T-helper 2 cell treated with Interferon-gamma antibody and Interleukin-4, amounts not matched to agents 5 μg/mL and 100 μg/mL, for 36 hours (primary cell): Measurements from ENCODE around the gene MYCBP2.

Experiments used
- DNase-seq: peaks from one replicate; pipeline ENCODE4 v3.0.0; 2021; ENCODE audit warnings: low spot score
- H3K27ac Mint-ChIP-seq: one replicate; pipeline ENCODE4 v1.8.0; 2021; ENCODE audit warnings: mild to moderate bottlenecking, mixed read lengths
- H3K27me3 Mint-ChIP-seq: one replicate; pipeline ENCODE4 v1.8.0; 2021; ENCODE audit warnings: low read depth, mixed read lengths
- H3K36me3 Mint-ChIP-seq: one replicate; pipeline ENCODE4 v1.8.0; 2021; ENCODE audit warnings: low read depth, mixed read lengths
- H3K4me1 Mint-ChIP-seq: one replicate; pipeline ENCODE4 v1.8.0; 2021; ENCODE audit warnings: low read depth, mixed read lengths
- H3K4me3 Mint-ChIP-seq: one replicate; pipeline ENCODE4 v1.8.0; 2022; ENCODE audit warnings: mild to moderate bottlenecking, moderate library complexity, mixed read lengths
- H3K9me3 Mint-ChIP-seq: one replicate; pipeline ENCODE4 v1.8.0; 2021; ENCODE audit warnings: mixed read lengths

Gene MYCBP2

GRCh38 chr13:77002590-77003190 is 324.2 kb downstream of the MYCBP2 start:
- H3K36me3 Mint-ChIP-seq, result peaks cover 54% of the 10 kb centered on the region
- no peak overlapping the region for H3K27ac Mint-ChIP-seq
- H3K9me3 Mint-ChIP-seq, result no peaks in the 10 kb centered on the region
- no peak for DNase-seq
- H3K4me1 Mint-ChIP-seq, result peaks cover 19% of the 10 kb centered on the region
- H3K4me3 Mint-ChIP-seq, result no peak overlapping the region
- H3K27me3 Mint-ChIP-seq, result no peaks in the 10 kb centered on the region

GRCh38 chr13:77001963-77002587 is 324.8 kb downstream of the MYCBP2 start:
- Mint-ChIP-seq H3K4me3 (no peak overlapping the region), H3K36me3 (peaks cover 53% of the 10 kb centered on the region), H3K27me3 (no peaks in the 10 kb centered on the region), H3K9me3 (no peaks in the 10 kb centered on the region), H3K27ac (no peak overlapping the region), H3K4me1 (peaks cover 16% of the 10 kb centered on the region)
- no peak for DNase-seq

- DNase-seq, result no peak
- Mint-ChIP-seq H3K36me3 (peaks cover 54% of the 10 kb centered on the region), H3K9me3 (no peaks in the 10 kb centered on the region), H3K27ac (no peak overlapping the region), H3K4me3 (no peak overlapping the region), H3K4me1 (peaks cover 17% of the 10 kb centered on the region), H3K27me3 (no peaks in the 10 kb centered on the region)
Observed at GRCh38 chr13:77001540-77001939, 325.4 kb downstream of the MYCBP2 start.

- no peak for DNase-seq
- H3K4me3 Mint-ChIP-seq, result no peak overlapping the region
- H3K36me3 Mint-ChIP-seq, result peaks cover 55% of the 10 kb centered on the region
- H3K27ac Mint-ChIP-seq, result no peak overlapping the region
- no peaks in the 10 kb centered on the region for H3K9me3 Mint-ChIP-seq
- peaks cover 13% of the 10 kb centered on the region for H3K4me1 Mint-ChIP-seq
- no peaks in the 10 kb centered on the region for H3K27me3 Mint-ChIP-seq
Observed at GRCh38 chr13:77000475-77000874, 326.4 kb downstream of the MYCBP2 start.
